NT2/D1 (cell line): ENCODE data around the gene ULBP1.
"Not testable (repeated sequence)": the region's sequence is repeated elsewhere in the genome, so short reads cannot be mapped to it uniquely, and the experiment has no call there.

Source experiments
- DNase-seq: peaks from one replicate; pipeline ENCODE4 v3.0.0-alpha.2; 2011; ENCODE audit warnings: low read depth, low spot score
- H3K27me3 ChIP-seq: 2 replicates; pipeline ENCODE4 v1.6.0; 2011; ENCODE audit warnings: mild to moderate bottlenecking; ENCODE audit not compliant: insufficient read length, insufficient read depth
- H3K36me3 ChIP-seq: 2 replicates; pipeline ENCODE4 v1.6.1; 2011; ENCODE audit warnings: mild to moderate bottlenecking, low read length, mixed read lengths; ENCODE audit not compliant: insufficient read depth, insufficient read length
- H3K4me1 ChIP-seq: 2 replicates; pipeline ENCODE4 v1.5.1; 2011; ENCODE audit not compliant: insufficient read depth, insufficient read length
- H3K4me3 ChIP-seq: 2 replicates; pipeline ENCODE4 v1.5.1; 2011; ENCODE audit warnings: low read depth; ENCODE audit not compliant: insufficient read length
- H3K9ac ChIP-seq: 2 replicates; pipeline ENCODE4 v1.6.0; 2011; ENCODE audit warnings: low read depth; ENCODE audit not compliant: insufficient read length
- H3K9me3 ChIP-seq: 2 replicates; pipeline ENCODE4 v1.5.1; 2011; ENCODE audit warnings: mild to moderate bottlenecking, low read length; ENCODE audit not compliant: insufficient read depth
- SUZ12 ChIP-seq: IDR thresholded peaks from 2 replicates; pipeline ENCODE4 v1.6.1; 2011; ENCODE audit not compliant: insufficient read length, insufficient read depth; ENCODE audit errors: extremely low read depth
- YY1 ChIP-seq: IDR thresholded peaks from 2 replicates; pipeline ENCODE4 v1.6.1; 2011; ENCODE audit not compliant: insufficient read length, insufficient read depth
- ZNF274 ChIP-seq: IDR thresholded peaks from 2 replicates; pipeline ENCODE4 v1.6.1; 2011; ENCODE audit warnings: mild to moderate bottlenecking, low read depth, low read length

The ULBP1 gene

GRCh38 chr6:149967591-149967990, 3.8 kb downstream of the ULBP1 start:
- no peak overlapping the region for H3K4me3 ChIP-seq
- H3K36me3 ChIP-seq, result no peaks in the 10 kb centered on the region
- H3K9ac ChIP-seq, result no peak overlapping the region
- DNase-seq, result no peak
- H3K27me3 ChIP-seq, result peaks cover 74% of the 10 kb centered on the region
- H3K9me3 ChIP-seq, result no peaks in the 10 kb centered on the region
- TF ChIP-seq YY1 (no peak), SUZ12 (no peak), ZNF274 (no peak)
- H3K4me1 ChIP-seq, result peaks cover 2% of the 10 kb centered on the region

GRCh38 chr6:149967999-149968398, 4.3 kb downstream of the ULBP1 start:
- peaks cover 70% of the 10 kb centered on the region for H3K27me3 ChIP-seq
- H3K4me3 ChIP-seq, DNase-seq, H3K4me1 ChIP-seq, H3K36me3 ChIP-seq, H3K9ac ChIP-seq, H3K9me3 ChIP-seq: not testable (repeated sequence)

GRCh38 chr6:149968909-149969308, 5.2 kb downstream of the ULBP1 start:
- not testable (repeated sequence) for H3K9ac ChIP-seq, H3K9me3 ChIP-seq, H3K4me1 ChIP-seq, H3K4me3 ChIP-seq, H3K36me3 ChIP-seq, DNase-seq
- H3K27me3 ChIP-seq, result peaks cover 62% of the 10 kb centered on the region

GRCh38 chr6:149969635-149970034, 5.9 kb downstream of the ULBP1 start:
- Histone ChIP-seq H3K9me3 (no peaks in the 10 kb centered on the region), H3K4me1 (no peaks in the 10 kb centered on the region), H3K27me3 (peaks cover 58% of the 10 kb centered on the region), H3K9ac (no peak overlapping the region), H3K4me3 (no peak overlapping the region), H3K36me3 (no peaks in the 10 kb centered on the region)
- no peak for DNase-seq
- no peak for TF ChIP-seq SUZ12
- TF ChIP-seq ZNF274, result no peak
- TF ChIP-seq YY1, result no peak

GRCh38 chr6:149974394-149974793, 10.7 kb downstream of the ULBP1 start:
- H3K27me3 ChIP-seq, result peaks cover 33% of the 10 kb centered on the region
- not testable (repeated sequence) for H3K4me1 ChIP-seq, H3K36me3 ChIP-seq, DNase-seq, H3K9me3 ChIP-seq, H3K9ac ChIP-seq, H3K4me3 ChIP-seq

- H3K36me3 ChIP-seq, result no peaks in the 10 kb centered on the region
- no peak overlapping the region for H3K9ac ChIP-seq
- H3K4me1 ChIP-seq, result no peaks in the 10 kb centered on the region
- no peak overlapping the region for H3K4me3 ChIP-seq
- TF ChIP-seq YY1, result no peak
- no peak for TF ChIP-seq SUZ12
- TF ChIP-seq ZNF274, result no peak
- no peaks in the 10 kb centered on the region for H3K9me3 ChIP-seq
- DNase-seq, result no peak
- H3K27me3 ChIP-seq, result peaks cover 29% of the 10 kb centered on the region
Measured at GRCh38 chr6:149974825-149975224, 11.1 kb downstream of the ULBP1 start.

- no peaks in the 10 kb centered on the region for H3K36me3 ChIP-seq
- no peak for DNase-seq
- H3K27me3 ChIP-seq, result peaks cover 25% of the 10 kb centered on the region
- no peaks in the 10 kb centered on the region for H3K9me3 ChIP-seq
- H3K9ac ChIP-seq, result no peak overlapping the region
- TF ChIP-seq SUZ12 (no peak), ZNF274 (no peak), YY1 (no peak)
- no peak overlapping the region for H3K4me3 ChIP-seq
- H3K4me1 ChIP-seq, result no peaks in the 10 kb centered on the region
Measured at GRCh38 chr6:149975400-149975799, 11.7 kb downstream of the ULBP1 start.

- no peak for TF ChIP-seq ZNF274
- no peak for TF ChIP-seq SUZ12
- no peak for TF ChIP-seq YY1
- no peak for DNase-seq
- Histone ChIP-seq H3K4me3 (no peak overlapping the region), H3K36me3 (no peaks in the 10 kb centered on the region), H3K9me3 (no peaks in the 10 kb centered on the region), H3K4me1 (no peaks in the 10 kb centered on the region), H3K27me3 (peaks cover 41% of the 10 kb centered on the region), H3K9ac (no peak overlapping the region)
Measured at GRCh38 chr6:149977221-149977620, 13.5 kb downstream of the ULBP1 start.
